Retinal pigment epithelial cell (primary cell): ENCODE results near the gene OTOA.

Source experiments
- DNase-seq: peaks from one replicate; pipeline ENCODE4 v3.0.0-alpha.2; 2010; ENCODE audit warnings: low read depth
- H3K4me3 ChIP-seq: 2 replicates; pipeline ENCODE4 v1.5.1; 2011; ENCODE audit warnings: mild to moderate bottlenecking, low read length, control low read depth, moderate library complexity
- CTCF ChIP-seq: conservative IDR thresholded peaks from 2 replicates; pipeline ENCODE4 v1.5.1; 2011; ENCODE audit warnings: low read depth, low read length, control low read depth, inconsistent platforms

OTOA gene

GRCh38 chr16:21702276-21702675 is 38.5 kb downstream of the OTOA start:
- TF ChIP-seq CTCF, result no peak
- no peak for DNase-seq
- H3K4me3 ChIP-seq, result no peak overlapping the region

- no peak for DNase-seq
- no peak for TF ChIP-seq CTCF
These were observed 39.4 kb downstream of the OTOA start for GRCh38 chr16:21703156-21703555.

GRCh38 chr16:21703589-21704174 is 39.9 kb downstream of the OTOA start:
- H3K4me3 ChIP-seq, result no peak overlapping the region

More at GRCh38 chr16:21703156-21703555, 39.4 kb downstream of the OTOA start:
- no peak overlapping the region for H3K4me3 ChIP-seq

GRCh38 chr16:21704266-21704665 is 40.5 kb downstream of the OTOA start:
- TF ChIP-seq CTCF, result no peak
- H3K4me3 ChIP-seq, result no peak overlapping the region
- DNase-seq, result no peak

More at GRCh38 chr16:21703589-21704174, 39.9 kb downstream of the OTOA start:
- TF ChIP-seq CTCF, result no peak
- no peak for DNase-seq

GRCh38 chr16:21704733-21705132 is 41.0 kb downstream of the OTOA start:
- no peak overlapping the region for H3K4me3 ChIP-seq
- DNase-seq, result no peak
- TF ChIP-seq CTCF, result no peak

- DNase-seq, result peak; percentile 7
- peak; percentile 85 for TF ChIP-seq CTCF
- no peak overlapping the region for H3K4me3 ChIP-seq
These were observed 44.9 kb downstream of the OTOA start for GRCh38 chr16:21708533-21709115.

GRCh38 chr16:21710938-21711337 is 47.2 kb downstream of the OTOA start:
- no peak for DNase-seq
- TF ChIP-seq CTCF, result no peak
- no peak overlapping the region for H3K4me3 ChIP-seq
